Right lobe of liver (tissue), 6 donors: Measurements from ENCODE around the gene PTGDS. TPM values are rescaled to one million over a fixed set of nuclear protein-coding genes. Genes with fewer than 3 reads are reported as not detected.
A peak's percentile ranks its signal among the peaks of the same experiment; 100 is the strongest.

Source experiments
- ATAC-seq, 4 donors: fragments of 200-7000 bp; cut with Tn5 transposase; one replicate each; pipeline ENCODE4 v1.9.1; 2020; ENCODE audit warnings: mild to moderate bottlenecking in 4 of 4, moderate library complexity in 4 of 4
- DNase-seq, 3 donors: peaks; one replicate each; pipeline ENCODE4 v3.0.0-alpha.2; 2020
- H3K27ac ChIP-seq, 3 donors: fragments of 200-600 bp; one replicate each; pipeline ENCODE4 v1.8.0; 2022
- H3K27me3 ChIP-seq, 2 donors: fragments of 200-600 bp; one replicate each; pipeline ENCODE4 v1.8.0; 2022
- H3K36me3 ChIP-seq, 4 donors: fragments of 200-600 bp; sonication (generic) in 1 of 4; one replicate each; pipeline versions ENCODE4 v1.5.1 to v1.8.0; 2017 to 2022; ENCODE audit warnings: control low read depth in 1 of 4
- H3K4me1 ChIP-seq, 4 donors: fragments of 200-600 bp; sonication (generic) in 1 of 4; one replicate each; pipeline versions ENCODE4 v1.5.1 to v1.8.0; 2017 to 2022; ENCODE audit warnings: control low read depth in 1 of 4
- H3K4me3 ChIP-seq, 3 donors: fragments of 200-600 bp; one replicate each; pipeline ENCODE4 v1.8.0; 2022
- H3K9me3 ChIP-seq, 4 donors: fragments of 200-600 bp; sonication (generic) in 1 of 4; one replicate each; pipeline versions ENCODE4 v1.5.1 to v1.8.0; 2017 to 2022; ENCODE audit warnings: control low read depth in 1 of 4
- POLR2A ChIP-seq: fragments of 450-650 bp; IDR thresholded peaks from one replicate; pipeline ENCODE4 v1.6.1; 2017; ENCODE audit warnings: antibody characterized with exemption, mild to moderate bottlenecking
- WGBS: methylation state at CpG from one replicate; pipeline ENCODE4 v1.1.6; 2018; ENCODE audit warnings: low coverage, low lambda C conversion rate; ENCODE audit not compliant: insufficient coverage; ENCODE audit errors: missing lambda C conversion rate; 5-methylcytosine and 5-hydroxymethylcytosine counted together
- intact Hi-C, 2 donors: fragments of 100-400 bp; cut with DNase I; formaldehyde crosslinking; loops; one replicate each; pipeline versions ENCODE4 v1.11.2 to v1.14.1; 2022
- total RNA-seq, 6 experiments: library from RNA; depleted of rRNA in 2 of 6; stranded (reverse); fragments of >200 nt in 2 of 6; fragmentation: NEBNext Ultra II Directional in 3 of 6; extraction: Animal tissue kit (Norgen Biotek cat#: 25700) in 3 of 6; gene quantifications; one replicate each; pipeline versions ENCODE4 v1.1.0 to v1.2.4, GENCODE V29; 2016 to 2023
- TF ChIP-seq, protein P1 (sequence below), 4 donors: fragments of 200-600 bp in 3 of 4; fragments of 450-650 bp in 1 of 4; IDR thresholded peaks; one replicate each; pipeline versions ENCODE4 v1.5.1 to v1.8.0; 2016 to 2022; ENCODE audit warnings: antibody characterized with exemption in 4 of 4, mild to moderate bottlenecking in 2 of 4
- donor health status: DM: no; HTN: yes; CAD: no.
- donor health status: DM: no; HTN: no; CAD: no.
- donor health status: DM: no; HTN: no; CAD: no.
- donor health status: DM: no; HTN: yes; CAD: no.
- donor health status: DM: no; HTN: yes; CAD: no.

Gene PTGDS
- total RNA-seq, 6 experiments from 2014 or later, result 4.3 to 21.9 (median 6.0) TPM

GRCh38 chr9:137023583-137023991 is 46.3 kb downstream of the PTGDS start:
- TF ChIP-seq, protein P1, sequence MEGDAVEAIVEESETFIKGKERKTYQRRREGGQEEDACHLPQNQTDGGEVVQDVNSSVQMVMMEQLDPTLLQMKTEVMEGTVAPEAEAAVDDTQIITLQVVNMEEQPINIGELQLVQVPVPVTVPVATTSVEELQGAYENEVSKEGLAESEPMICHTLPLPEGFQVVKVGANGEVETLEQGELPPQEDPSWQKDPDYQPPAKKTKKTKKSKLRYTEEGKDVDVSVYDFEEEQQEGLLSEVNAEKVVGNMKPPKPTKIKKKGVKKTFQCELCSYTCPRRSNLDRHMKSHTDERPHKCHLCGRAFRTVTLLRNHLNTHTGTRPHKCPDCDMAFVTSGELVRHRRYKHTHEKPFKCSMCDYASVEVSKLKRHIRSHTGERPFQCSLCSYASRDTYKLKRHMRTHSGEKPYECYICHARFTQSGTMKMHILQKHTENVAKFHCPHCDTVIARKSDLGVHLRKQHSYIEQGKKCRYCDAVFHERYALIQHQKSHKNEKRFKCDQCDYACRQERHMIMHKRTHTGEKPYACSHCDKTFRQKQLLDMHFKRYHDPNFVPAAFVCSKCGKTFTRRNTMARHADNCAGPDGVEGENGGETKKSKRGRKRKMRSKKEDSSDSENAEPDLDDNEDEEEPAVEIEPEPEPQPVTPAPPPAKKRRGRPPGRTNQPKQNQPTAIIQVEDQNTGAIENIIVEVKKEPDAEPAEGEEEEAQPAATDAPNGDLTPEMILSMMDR (IDR thresholded peaks at IDR 0.05), result no peak
- no peak for TF ChIP-seq POLR2A
- peak overlapping the region in 2 of 3 donors; percentile 2 to 78 for H3K27ac ChIP-seq
- H3K9me3 ChIP-seq, result no peaks in the 10 kb centered on the region
- 100% methylated on average over 1 of the region's 15 CpGs for WGBS
- no peaks in the 10 kb centered on the region for H3K27me3 ChIP-seq
- H3K4me3 ChIP-seq, result no peak overlapping the region
- peaks cover 0 to 2% (median 0%) of the 10 kb centered on the region in 4 donors for H3K36me3 ChIP-seq
- intact Hi-C loops, result no loop called here
- ATAC-seq (no peak), DNase-seq (no peak)
- H3K4me1 ChIP-seq, result peaks cover 0 to 52% (median 24%) of the 10 kb centered on the region in 4 donors

DNA sequence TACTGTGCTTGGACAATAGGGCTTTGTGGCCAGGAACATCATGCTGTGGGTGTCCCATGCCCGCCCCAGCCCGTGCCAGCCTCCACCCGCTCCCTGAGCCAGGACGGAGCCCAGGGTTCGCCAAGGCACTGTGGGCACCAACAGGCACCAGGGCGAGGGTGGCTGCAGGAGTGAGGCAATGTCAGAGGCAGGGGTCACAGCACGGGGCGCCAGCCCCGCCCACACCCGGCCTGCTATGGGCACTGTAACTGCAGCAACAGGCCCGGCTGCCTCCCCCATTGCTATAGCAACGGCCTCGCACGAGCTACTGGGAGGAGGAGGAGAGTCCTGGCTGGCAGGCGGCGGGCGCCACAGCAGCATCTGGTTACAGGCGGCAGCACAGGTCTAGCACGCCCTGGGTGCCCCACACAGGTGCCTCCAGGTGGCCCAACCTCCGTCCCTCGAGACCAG is 48.2 kb downstream of the PTGDS start:
- Histone ChIP-seq H3K4me3 (no peak overlapping the region), H3K27me3 (no peaks in the 10 kb centered on the region), H3K36me3 (peaks cover 0 to 2% (median 0%) of the 10 kb centered on the region in 4 donors), H3K27ac (peak overlapping the region in 1 of 3 donors; percentile 37), H3K9me3 (no peaks in the 10 kb centered on the region), H3K4me1 (peaks cover 0 to 61% (median 30%) of the 10 kb centered on the region in 4 donors)
- ATAC-seq (peak; percentile 19 to 48 (median 44)), DNase-seq (peak; percentile 90 to 96 (median 95))
- intact Hi-C loops, result no loop called here
- TF ChIP-seq, protein P1 (IDR thresholded peaks at IDR 0.05), result peak in 2 of 4 donors; percentile 18 to 27
- no peak for TF ChIP-seq POLR2A
- WGBS, result no CpG with 5 or more reads among the region's 21 CpGs

- Histone ChIP-seq H3K4me3 (peak overlapping the region in 1 of 3 donors; percentile 56), H3K36me3 (no peaks in the 10 kb centered on the region), H3K4me1 (peaks cover 0 to 61% (median 30%) of the 10 kb centered on the region in 4 donors), H3K27ac (peak overlapping the region in 1 of 3 donors; percentile 73), H3K9me3 (no peaks in the 10 kb centered on the region), H3K27me3 (no peaks in the 10 kb centered on the region)
- WGBS, result 88% methylated on average over 1 of the region's 2 CpGs
- DNase-seq (no peak), ATAC-seq (no peak)
- TF ChIP-seq, protein P1 (IDR thresholded peaks at IDR 0.05), result no peak
- intact Hi-C loops, result no loop called here
These were observed 49.1 kb downstream of the PTGDS start for GRCh38 chr9:137026384-137026783.

- Histone ChIP-seq H3K27ac (peak overlapping the region; percentile 24 to 73 (median 33)), H3K27me3 (no peaks in the 10 kb centered on the region), H3K36me3 (no peaks in the 10 kb centered on the region), H3K9me3 (no peaks in the 10 kb centered on the region), H3K4me1 (peaks cover 0 to 61% (median 30%) of the 10 kb centered on the region in 4 donors), H3K4me3 (peak overlapping the region; percentile 51 to 57 (median 56))
- intact Hi-C loops, result no loop called here
- DNase-seq (peak; percentile 74 to 89 (median 83)), ATAC-seq (peak in 3 of 4 donors; percentile 0 to 14 (median 10))
- 10% methylated on average over 3 of the region's 4 CpGs for WGBS
- TF ChIP-seq, protein P1 (IDR thresholded peaks at IDR 0.05), result no peak
- no peak for TF ChIP-seq POLR2A
These were observed 49.5 kb downstream of the PTGDS start for GRCh38 chr9:137026828-137027227.
